ENCODE results near the gene ARHGAP26. TPM values are rescaled to one million over a fixed set of nuclear protein-coding genes. Genes with fewer than 3 reads are reported as not detected.

Gene ARHGAP26
- total RNA-seq, 4 donors from 2014 or later: 28.2 to 52.3 (median 37.9) TPM

DNA sequence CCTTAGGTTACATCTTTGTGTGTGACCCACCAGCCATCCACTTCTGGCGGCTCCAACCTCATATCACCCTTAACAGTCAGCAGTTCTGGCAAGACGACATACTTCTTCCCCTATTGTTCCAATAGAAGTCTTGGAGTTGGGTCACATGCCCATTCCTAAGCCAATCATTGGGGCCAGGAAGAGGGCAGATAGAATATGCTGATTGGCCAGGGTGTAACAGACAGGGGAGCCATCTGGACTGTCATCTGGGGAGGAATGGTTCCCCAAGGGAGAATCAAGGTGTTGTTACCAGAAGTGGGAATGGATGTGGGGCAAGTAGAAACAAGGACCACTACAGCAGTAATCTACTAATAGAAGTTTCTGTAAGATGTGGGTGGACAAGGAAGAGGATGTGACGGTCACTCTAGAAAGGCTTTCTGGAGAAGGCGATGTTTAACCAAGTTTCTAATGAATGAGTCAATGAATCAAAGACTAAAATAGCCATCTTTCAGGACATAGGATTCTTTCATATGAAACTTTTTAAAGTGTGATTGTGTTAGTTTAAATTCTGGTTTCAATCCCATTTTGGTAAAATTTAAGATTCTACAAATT lies 200.4 kb downstream of the ARHGAP26 start:
- WGBS, 2 donors: 91 to 93% methylated on average over 4 of the region's 4 CpGs
- no peaks in the 10 kb centered on the region for H3K4me1 ChIP-seq
- no peaks in the 10 kb centered on the region for H3K9me3 ChIP-seq
- no peaks in the 10 kb centered on the region for H3K27me3 ChIP-seq
- TF ChIP-seq, protein P1, sequence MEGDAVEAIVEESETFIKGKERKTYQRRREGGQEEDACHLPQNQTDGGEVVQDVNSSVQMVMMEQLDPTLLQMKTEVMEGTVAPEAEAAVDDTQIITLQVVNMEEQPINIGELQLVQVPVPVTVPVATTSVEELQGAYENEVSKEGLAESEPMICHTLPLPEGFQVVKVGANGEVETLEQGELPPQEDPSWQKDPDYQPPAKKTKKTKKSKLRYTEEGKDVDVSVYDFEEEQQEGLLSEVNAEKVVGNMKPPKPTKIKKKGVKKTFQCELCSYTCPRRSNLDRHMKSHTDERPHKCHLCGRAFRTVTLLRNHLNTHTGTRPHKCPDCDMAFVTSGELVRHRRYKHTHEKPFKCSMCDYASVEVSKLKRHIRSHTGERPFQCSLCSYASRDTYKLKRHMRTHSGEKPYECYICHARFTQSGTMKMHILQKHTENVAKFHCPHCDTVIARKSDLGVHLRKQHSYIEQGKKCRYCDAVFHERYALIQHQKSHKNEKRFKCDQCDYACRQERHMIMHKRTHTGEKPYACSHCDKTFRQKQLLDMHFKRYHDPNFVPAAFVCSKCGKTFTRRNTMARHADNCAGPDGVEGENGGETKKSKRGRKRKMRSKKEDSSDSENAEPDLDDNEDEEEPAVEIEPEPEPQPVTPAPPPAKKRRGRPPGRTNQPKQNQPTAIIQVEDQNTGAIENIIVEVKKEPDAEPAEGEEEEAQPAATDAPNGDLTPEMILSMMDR (IDR thresholded peaks at IDR 0.05): no peak
- TF ChIP-seq POLR2A (IDR thresholded peaks at IDR 0.05): no peak
- H3K27ac ChIP-seq: no peak overlapping the region
- no peak for DNase-seq
- intact Hi-C loops (cut with DNase I): no loop called here
- no peaks in the 10 kb centered on the region for H3K36me3 ChIP-seq
- no peak overlapping the region for H3K4me3 ChIP-seq (replicated peaks in 1 of 3)

DNA sequence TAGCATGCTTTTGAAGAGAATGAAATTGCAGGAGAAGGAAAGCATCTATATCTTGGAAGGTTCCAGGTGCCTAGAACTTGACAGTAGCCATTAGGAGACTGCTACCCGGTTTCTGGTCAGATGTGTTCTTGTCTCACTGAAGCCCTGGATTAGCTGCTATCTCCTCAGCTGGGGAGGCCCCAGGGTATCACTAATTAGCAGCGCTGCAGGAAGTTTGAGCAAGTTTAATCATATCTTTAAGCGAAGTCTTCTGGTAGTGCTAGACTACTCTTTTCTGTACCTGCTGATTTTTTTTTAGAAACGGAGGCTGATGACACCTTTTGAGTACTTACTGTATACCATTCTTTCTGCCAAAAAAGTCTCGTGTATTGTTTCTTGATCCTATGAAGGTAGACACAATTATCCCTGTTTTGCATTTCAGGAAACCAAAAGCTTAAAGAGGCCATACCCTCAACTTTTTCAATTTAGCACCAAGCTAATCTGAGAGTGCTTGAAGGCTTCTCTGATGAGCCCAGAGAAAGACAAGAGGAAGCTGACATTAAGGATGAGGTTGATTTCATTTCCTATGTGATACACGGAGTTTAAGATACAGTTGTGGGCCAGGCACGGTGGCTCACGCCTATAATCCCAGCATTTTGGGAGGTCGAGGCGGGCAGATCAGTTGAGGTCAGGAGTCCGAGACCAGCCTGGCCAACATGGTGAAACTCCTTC lies 201.3 kb downstream of the ARHGAP26 start:
- intact Hi-C loops (cut with DNase I): no loop called here
- Histone ChIP-seq H3K27me3 (no peaks in the 10 kb centered on the region), H3K36me3 (no peaks in the 10 kb centered on the region), H3K4me1 (no peaks in the 10 kb centered on the region), H3K9me3 (no peaks in the 10 kb centered on the region), H3K27ac (no peak overlapping the region), H3K4me3 (replicated peaks in 1 of 3) (no peak overlapping the region)
- no peak for TF ChIP-seq POLR2A (IDR thresholded peaks at IDR 0.05)
- TF ChIP-seq, protein P1 (IDR thresholded peaks at IDR 0.05): no peak
- no peak for DNase-seq
- WGBS, 2 donors: 92 to 93% methylated on average over 11 of the region's 11 CpGs

DNA sequence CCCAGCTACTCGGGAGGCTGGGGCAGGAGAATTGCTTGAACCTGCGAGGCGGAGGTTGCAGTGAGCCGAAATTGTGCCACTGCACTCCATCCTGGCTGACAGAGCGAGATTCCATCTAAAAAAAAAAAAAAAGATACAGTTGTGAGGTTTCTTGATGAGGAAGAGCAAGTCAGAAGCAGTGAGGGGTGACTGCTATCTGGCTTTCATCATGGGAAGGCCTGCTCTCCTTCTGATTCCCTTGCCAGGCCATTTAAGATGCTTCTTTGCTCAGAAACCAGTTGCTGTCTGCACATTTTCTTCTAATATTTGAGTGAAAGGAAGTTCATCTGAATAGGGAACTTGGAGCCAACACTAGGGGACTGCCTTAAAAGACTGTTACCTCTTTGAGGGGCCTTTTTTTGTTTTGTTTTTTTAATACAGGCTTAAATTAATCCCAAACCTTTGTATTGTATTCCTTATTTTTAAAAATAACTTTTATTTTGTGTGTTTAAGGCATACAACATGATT lies 201.9 kb downstream of the ARHGAP26 start:
- no peaks in the 10 kb centered on the region for H3K36me3 ChIP-seq
- no peaks in the 10 kb centered on the region for H3K9me3 ChIP-seq
- H3K27ac ChIP-seq: no peak overlapping the region
- TF ChIP-seq, protein P1 (IDR thresholded peaks at IDR 0.05): no peak
- TF ChIP-seq POLR2A (IDR thresholded peaks at IDR 0.05): no peak
- no peaks in the 10 kb centered on the region for H3K4me1 ChIP-seq
- no peaks in the 10 kb centered on the region for H3K27me3 ChIP-seq
- 95 to 98% methylated on average over 5 of the region's 5 CpGs for WGBS, 2 donors
- intact Hi-C loops (cut with DNase I): no loop called here
- H3K4me3 ChIP-seq (replicated peaks in 1 of 3): no peak overlapping the region
- no peak for DNase-seq

DNA sequence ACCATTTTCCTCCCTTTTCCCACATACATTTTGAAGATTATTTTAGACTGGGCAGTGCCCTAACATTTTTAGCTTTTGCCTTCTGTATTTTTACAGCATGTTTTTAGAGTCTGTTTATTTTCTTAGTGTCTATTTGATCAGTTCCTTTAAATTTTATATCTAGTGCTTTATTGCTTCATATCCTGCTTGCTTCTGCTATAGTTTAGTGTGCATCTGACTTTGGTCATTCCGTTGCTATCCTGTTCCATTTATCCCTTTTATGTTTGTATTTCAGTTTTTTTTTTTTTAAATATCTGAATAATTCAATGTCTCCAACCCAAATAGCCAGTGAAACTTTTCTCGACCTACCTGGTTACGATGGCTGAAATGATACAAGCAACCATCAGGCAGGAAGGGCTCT lies 203.8 kb downstream of the ARHGAP26 start:
- Histone ChIP-seq H3K27ac (no peak overlapping the region), H3K36me3 (no peaks in the 10 kb centered on the region), H3K4me1 (no peaks in the 10 kb centered on the region), H3K27me3 (no peaks in the 10 kb centered on the region), H3K4me3 (replicated peaks in 1 of 3) (no peak overlapping the region), H3K9me3 (no peaks in the 10 kb centered on the region)
- intact Hi-C loops (cut with DNase I): no loop called here
- no peak for DNase-seq
- TF ChIP-seq, protein P1 (IDR thresholded peaks at IDR 0.05): no peak
- no peak for TF ChIP-seq POLR2A (IDR thresholded peaks at IDR 0.05)
- WGBS, 2 donors: 91 to 93% methylated on average over 3 of the region's 3 CpGs

DNA sequence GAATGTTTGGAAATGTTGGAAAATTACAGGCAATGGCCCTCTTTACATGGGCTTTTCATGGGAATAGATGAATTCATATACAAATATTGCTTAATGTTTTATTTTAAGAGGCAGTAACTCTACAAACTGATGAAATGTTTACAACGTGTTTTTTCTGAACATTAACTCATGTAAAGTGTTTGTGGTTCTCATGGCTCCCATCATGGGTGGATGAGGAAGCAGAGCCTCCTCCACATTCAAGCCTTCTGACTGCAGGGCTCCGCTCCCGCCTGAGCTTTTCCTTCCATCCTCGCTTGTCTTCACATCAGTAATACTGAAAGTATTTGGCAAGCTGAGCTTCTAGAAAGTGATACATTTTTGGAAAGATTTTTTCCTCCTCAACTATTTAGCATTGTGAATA lies 204.2 kb downstream of the ARHGAP26 start:
- no peak overlapping the region for H3K27ac ChIP-seq
- H3K27me3 ChIP-seq: no peaks in the 10 kb centered on the region
- H3K4me1 ChIP-seq: no peaks in the 10 kb centered on the region
- WGBS, 2 donors: 86 to 95% methylated on average over 4 of the region's 4 CpGs
- TF ChIP-seq POLR2A (IDR thresholded peaks at IDR 0.05): no peak
- TF ChIP-seq, protein P1 (IDR thresholded peaks at IDR 0.05): no peak
- no peaks in the 10 kb centered on the region for H3K9me3 ChIP-seq
- H3K36me3 ChIP-seq: no peaks in the 10 kb centered on the region
- no peak for DNase-seq
- H3K4me3 ChIP-seq (replicated peaks in 1 of 3): no peak overlapping the region
- intact Hi-C loops (cut with DNase I): no loop called here
